K562 (cell line): ENCODE data around the gene STOX2. TPM values are rescaled to one million over a fixed set of nuclear protein-coding genes. Genes with fewer than 3 reads are reported as not detected.

Source experiments
- ATAC-seq: fragments of 200-7000 bp; cut with Tn5 transposase; 3 replicates; pipeline ENCODE4 v1.9.1; 2020; ENCODE audit warnings: moderate library complexity
- BruUV-seq: library from RNA; stranded (reverse); fragments of 400-500 nt; replicated peaks from 2 replicates; lab custom pipeline; 2021; lab: Mats Ljungman, UMichigan
- CTCF ChIA-PET: fragments of 300-600 bp; formaldehyde crosslinking; extraction: SDS; loops from one replicate; lab custom pipeline; 2021; ENCODE audit warnings: low intra/inter-chr PET ratio; lab: Yijun Ruan, JAX
- POLR2A ChIA-PET: fragments of 300-600, 350-650 bp; sonication (Branson Sonifier 250); formaldehyde crosslinking; extraction: SDS; loops from one replicate; lab custom pipeline; 2021; ENCODE audit warnings: antibody characterized with exemption, inconsistent platforms; lab: Yijun Ruan, JAX
- DNase-seq, 4 experiments: peaks; one replicate each; pipeline versions ENCODE4 v3.0.0 to v3.0.0-alpha.2; 2011 to 2018; ENCODE audit warnings: low spot score in 3 of 4, mixed read lengths in 3 of 4; ENCODE audit errors: extremely low read depth in 1 of 4
- FAIRE-seq: peaks from 2 replicates; lab custom pipeline; 2011; peaks lifted over from hg19 to GRCh38; lab: Jason Lieb, UNC
- H2AFZ ChIP-seq: 2 replicates; pipeline ENCODE4 v1.6.0; 2011; ENCODE audit warnings: low read depth, low read length, control low read depth, inconsistent platforms
- H3K27ac ChIP-seq: fragments of 200-600 bp; 3 replicates; pipeline ENCODE4 v1.8.0; 2011; ENCODE audit warnings: low read depth, mild to moderate bottlenecking, control low read depth, inconsistent platforms, low read length, moderate library complexity, mixed read lengths; ENCODE audit errors: extremely low read depth
- H3K27me3 ChIP-seq, 2 experiments: fragments of 300-600 bp in 1 of 2; 2 replicates in 1 of 2; 3 replicates in 1 of 2; pipeline versions ENCODE4 v1.6.0 to v1.8.0; 2011; ENCODE audit warnings: inconsistent platforms in 2 of 2, low read length in 2 of 2, mild to moderate bottlenecking in 1 of 2, mixed read lengths in 1 of 2, moderate library complexity in 1 of 2; ENCODE audit not compliant: control insufficient read depth in 2 of 2, insufficient read depth in 2 of 2
- H3K36me3 ChIP-seq: fragments of 300-600 bp; 3 replicates; pipeline ENCODE4 v1.8.0; 2011; ENCODE audit warnings: mild to moderate bottlenecking, low read length, inconsistent platforms; ENCODE audit not compliant: control insufficient read depth, insufficient read depth
- H3K4me1 ChIP-seq, 2 experiments: fragments of 200-600 bp in 1 of 2; replicated peaks in 1 of 2; 2 replicates in 1 of 2; 3 replicates in 1 of 2; pipeline versions ENCODE4 v1.5.1 to v1.8.0; 2011; ENCODE audit warnings: inconsistent platforms in 2 of 2, low read length in 2 of 2, mild to moderate bottlenecking in 1 of 2, mixed read lengths in 1 of 2, moderate library complexity in 1 of 2; ENCODE audit not compliant: control insufficient read depth in 2 of 2, insufficient read depth in 2 of 2
- H3K4me2 ChIP-seq: 2 replicates; pipeline ENCODE4 v1.6.1; 2011; ENCODE audit warnings: low read length, control low read depth, inconsistent platforms, mixed read lengths; ENCODE audit not compliant: insufficient read depth
- H3K4me3 ChIP-seq: fragments of 200-600 bp; sonication (generic), shearing (Covaris generic); 2 replicates; pipeline ENCODE4 v1.5.1; 2016; ENCODE audit warnings: control low read depth, inconsistent platforms
- H3K79me2 ChIP-seq: fragments of 200-600 bp; 3 replicates; pipeline ENCODE4 v1.8.0; 2011; ENCODE audit warnings: low read length, inconsistent platforms; ENCODE audit not compliant: control insufficient read depth, insufficient read depth
- H3K9ac ChIP-seq, 2 experiments: 2 replicates each; pipeline versions ENCODE4 v1.6.0 to v1.6.1; 2011; ENCODE audit warnings: low read depth in 2 of 2, low read length in 2 of 2, control low read depth in 1 of 2, inconsistent platforms in 1 of 2, mild to moderate bottlenecking in 1 of 2, mixed read lengths in 1 of 2; ENCODE audit not compliant: insufficient read depth in 1 of 2
- H3K9me1 ChIP-seq: one replicate; pipeline ENCODE4 v1.6.0; 2011; ENCODE audit warnings: inconsistent platforms, mild to moderate bottlenecking, low read length, moderate library complexity; ENCODE audit not compliant: control insufficient read depth, insufficient read depth
- H3K9me3 ChIP-seq: replicated peaks from 2 replicates; pipeline ENCODE4 v1.5.1; 2011; ENCODE audit warnings: low read depth, low read length, inconsistent platforms; ENCODE audit not compliant: control insufficient read depth, insufficient read depth
- H4K20me1 ChIP-seq: replicated peaks from 2 replicates; pipeline ENCODE4 v1.6.1; 2011; ENCODE audit warnings: low read length, inconsistent platforms, mixed read lengths; ENCODE audit not compliant: control insufficient read depth, insufficient read depth
- C11orf30 ChIP-seq: fragments of 450-650 bp; IDR thresholded peaks from 2 replicates; pipeline ENCODE4 v1.6.1; 2016; ENCODE audit warnings: low read depth, mild to moderate bottlenecking
- GATA2 ChIP-seq: sonication (generic); formaldehyde crosslinking; IDR thresholded peaks from 2 replicates; pipeline ENCODE4 v1.4.0; 2020; ENCODE audit warnings: mild to moderate bottlenecking, missing genetic modification reagents
- GATAD2A ChIP-seq: fragments of 450-650 bp; IDR thresholded peaks from 2 replicates; pipeline ENCODE4 v1.6.1; 2017
- JUND ChIP-seq, 2 experiments: IDR thresholded peaks; 2 replicates in 1 of 2; 3 replicates in 1 of 2; pipeline ENCODE4 v1.6.1; 2011; ENCODE audit warnings: borderline replicate concordance in 2 of 2, low read depth in 2 of 2, low read length in 2 of 2, improper control_type of control experiment in 1 of 2, missing biosample characterization in 1 of 2, missing genetic modification characterization in 1 of 2, missing genetic modification reagents in 1 of 2
- RBM22 ChIP-seq: fragments of 200-400 bp; formaldehyde crosslinking; IDR thresholded peaks from 2 replicates; pipeline ENCODE4 v1.6.1; 2018; ENCODE audit warnings: low read length, low read depth; ENCODE audit not compliant: poor library complexity, severe bottlenecking
- TAF7 ChIP-seq: fragments of 450-650 bp; IDR thresholded peaks from 2 replicates; pipeline ENCODE4 v1.6.1; 2016; ENCODE audit warnings: missing genetic modification characterization, missing compliant biosample characterization
- TARDBP ChIP-seq: fragments of 450-650 bp; IDR thresholded peaks from 2 replicates; pipeline ENCODE4 v1.6.1; 2016
- ZNF212 ChIP-seq: fragments of 450-650 bp; formaldehyde crosslinking; IDR thresholded peaks from 2 replicates; pipeline ENCODE4 v1.4.0; 2020; ENCODE audit warnings: mild to moderate bottlenecking
- ZNF395 ChIP-seq: fragments of 200-800 bp; sonication (Bioruptor generic); IDR thresholded peaks from 2 replicates; pipeline ENCODE4 v1.6.1; 2017; ENCODE audit warnings: missing genetic modification characterization, missing compliant biosample characterization
- ZNF586 ChIP-seq: fragments of 450-650 bp; formaldehyde crosslinking; conservative IDR thresholded peaks from 2 replicates; pipeline ENCODE4 v1.4.0; 2020; ENCODE audit warnings: mild to moderate bottlenecking, moderate library complexity
- ZZZ3 ChIP-seq: fragments of 450-650 bp; IDR thresholded peaks from 2 replicates; pipeline ENCODE4 v1.6.1; 2016; ENCODE audit warnings: antibody characterized with exemption, mild to moderate bottlenecking, moderate library complexity
- WGBS: fragments of 100-300 bp; shearing (Covaris generic); methylation state at CpG from one replicate; pipeline ENCODE4 v1.1.6; 2016; ENCODE audit warnings: low coverage, mixed read lengths; ENCODE audit not compliant: insufficient coverage; ENCODE audit errors: missing lambda C conversion rate; 5-methylcytosine and 5-hydroxymethylcytosine counted together
- in situ Hi-C: fragments of 300-500 bp; cut with MboI; formaldehyde crosslinking; loops from 4 replicates; pipeline ENCODE4 v1.15.0; 2018; ENCODE audit warnings: inconsistent platforms, mixed read lengths
- intact Hi-C: fragments of 100-400 bp; cut with micrococcal nuclease; formaldehyde crosslinking; loops from 2 replicates; pipeline ENCODE4 v1.14.2; 2022
- polyA plus RNA-seq, 8 experiments: library from polyadenylated mRNA; depleted of rRNA in 4 of 8; stranded (reverse) in 5 of 8; unstranded in 3 of 8; fragments of >200 nt; fragmentation: Nextera tagmentation in 2 of 8; fragmentation: Illumina TruSeq in 1 of 8; extraction: Ambion mirVana in 2 of 8; extraction: Trizol in 1 of 8; gene quantifications; 2 replicates each; pipeline versions ENCODE4 v1.2.1 to v1.2.3, GENCODE V29; 2011 to 2014; ENCODE audit warnings: inconsistent platforms in 1 of 8, missing spikeins in 1 of 8
- total RNA-seq, 7 experiments: library from RNA; depleted of rRNA in 6 of 7; stranded (reverse); fragments of >200 nt in 6 of 7; fragmentation: Illumina TruSeq in 2 of 7; extraction: Trizol in 2 of 7; gene quantifications; 2 replicates each; pipeline versions ENCODE4 v1.2.1 to v1.2.3, GENCODE V29; 2011 to 2021; ENCODE audit warnings: low replicate concordance in 1 of 7
- TF ChIP-seq, protein P1 (sequence below): fragments of 250-450 bp; sonication (Bioruptor Pico); IDR thresholded peaks from 2 replicates; pipeline ENCODE4 v1.5.0; 2021; ENCODE audit warnings: mild to moderate bottlenecking, moderate library complexity
- TF ChIP-seq, protein P2 (sequence below): IDR thresholded peaks from 2 replicates; pipeline ENCODE4 v1.6.1; 2016; ENCODE audit warnings: missing genetic modification characterization, missing compliant biosample characterization

STOX2 gene
- total and polyA plus RNA-seq, 9 of the 15 experiments (the other 6 are each of a cell fraction or from before 2014, with no cell fraction given) = not detected

GRCh38 chr4:183878251-183878970 is 26.7 kb upstream of the STOX2 start:
- 1% methylated on average over 4 of the region's 4 CpGs for WGBS
- Histone ChIP-seq H3K9ac (no peak overlapping the region), H3K27me3 (peaks cover 20 to 39% of the 10 kb centered on the region in 2 experiments), H4K20me1 (no peaks in the 10 kb centered on the region), H2AFZ (no peak overlapping the region), H3K4me2 (no peak overlapping the region), H3K79me2 (no peaks in the 10 kb centered on the region), H3K27ac (no peak overlapping the region), H3K9me1 (peaks cover 4% of the 10 kb centered on the region), H3K4me1 (no peaks in the 10 kb centered on the region), H3K9me3 (no peaks in the 10 kb centered on the region), H3K4me3 (no peak overlapping the region), H3K36me3 (no peaks in the 10 kb centered on the region)
- TF ChIP-seq ZNF212 (CRISPR knock-in tag) = no peak
- no peak for TF ChIP-seq ZNF586
- TF ChIP-seq TAF7 (tag) = no peak
- no peak for TF ChIP-seq C11orf30
- no peak for TF ChIP-seq RBM22
- no peak for TF ChIP-seq ZZZ3
- TF ChIP-seq, protein P1, sequence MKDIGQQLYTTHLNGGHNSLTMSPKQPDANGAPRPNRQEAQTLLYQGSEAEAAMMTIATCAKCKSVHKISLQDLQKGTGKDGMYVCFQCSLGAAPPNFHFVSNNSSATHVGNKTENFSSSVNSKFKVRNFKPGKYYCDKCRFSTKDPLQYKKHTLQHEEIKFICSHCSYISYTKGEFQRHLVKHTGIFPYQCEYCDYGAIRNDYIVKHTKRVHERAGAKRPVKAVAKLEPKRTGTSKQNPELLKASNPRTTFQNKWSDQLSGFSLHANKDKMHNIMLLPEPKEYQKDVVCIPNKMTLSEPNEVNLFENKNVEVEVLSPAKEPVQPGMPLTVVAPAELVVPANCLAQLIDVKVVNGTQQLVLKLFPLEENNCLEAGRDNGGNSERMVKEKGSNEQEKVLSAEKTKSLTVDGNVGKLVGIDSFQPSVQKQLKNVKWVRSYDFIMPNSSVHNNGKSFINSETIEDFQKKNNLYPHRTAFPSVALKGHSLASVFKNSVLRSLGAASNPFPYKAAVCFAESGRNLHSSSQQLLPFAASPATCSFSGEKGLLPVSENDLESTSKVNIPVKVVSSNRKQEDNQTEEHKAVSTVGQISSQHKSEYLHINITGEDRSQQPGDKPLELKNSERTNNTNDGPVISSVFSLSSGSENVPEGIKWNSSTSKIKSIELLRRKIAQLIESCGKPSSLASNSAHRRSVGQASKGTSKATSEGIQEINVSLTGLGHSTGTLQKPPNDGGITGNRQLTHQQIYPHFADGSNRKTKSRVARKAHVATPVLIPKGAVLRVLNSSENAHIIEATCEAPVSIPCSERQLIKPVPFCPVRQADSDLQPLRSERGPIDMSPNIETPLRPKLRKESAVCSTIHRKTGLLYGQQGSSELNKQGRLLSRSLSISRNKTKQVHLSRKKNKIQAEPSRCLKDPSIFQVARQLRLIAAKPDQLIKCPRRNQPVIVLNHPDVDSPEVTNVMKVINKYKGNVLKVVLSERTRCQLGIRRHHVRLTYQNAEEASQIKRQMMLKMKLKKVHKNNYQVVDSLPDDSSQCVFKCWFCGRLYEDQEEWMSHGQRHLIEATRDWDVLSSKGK (CRISPR knock-in tag) = no peak
- no peak for TF ChIP-seq TARDBP
- no peak for TF ChIP-seq GATA2 (CRISPR knock-in tag)
- no peak for TF ChIP-seq ZNF395 (CRISPR knock-in tag)
- no peak for TF ChIP-seq GATAD2A
- TF ChIP-seq, protein P2, sequence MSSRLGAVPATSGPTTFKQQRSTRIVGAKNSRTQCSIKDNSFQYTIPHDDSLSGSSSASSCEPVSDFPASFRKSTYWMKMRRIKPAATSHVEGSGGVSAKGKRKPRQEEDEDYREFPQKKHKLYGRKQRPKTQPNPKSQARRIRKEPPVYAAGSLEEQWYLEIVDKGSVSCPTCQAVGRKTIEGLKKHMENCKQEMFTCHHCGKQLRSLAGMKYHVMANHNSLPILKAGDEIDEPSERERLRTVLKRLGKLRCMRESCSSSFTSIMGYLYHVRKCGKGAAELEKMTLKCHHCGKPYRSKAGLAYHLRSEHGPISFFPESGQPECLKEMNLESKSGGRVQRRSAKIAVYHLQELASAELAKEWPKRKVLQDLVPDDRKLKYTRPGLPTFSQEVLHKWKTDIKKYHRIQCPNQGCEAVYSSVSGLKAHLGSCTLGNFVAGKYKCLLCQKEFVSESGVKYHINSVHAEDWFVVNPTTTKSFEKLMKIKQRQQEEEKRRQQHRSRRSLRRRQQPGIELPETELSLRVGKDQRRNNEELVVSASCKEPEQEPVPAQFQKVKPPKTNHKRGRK (tag) = no peak
- TF ChIP-seq JUND (IDR thresholded peaks at IDR 0.05; ENCODE audit: borderline replicate concordance, low read depth, low read length) = no peak
- TF ChIP-seq JUND (tag; IDR thresholded peaks at IDR 0.05; ENCODE audit: borderline replicate concordance, low read depth, low read length) = no peak
- POLR2A ChIA-PET = no interaction called here
- intact Hi-C loops = no loop called here
- DNase-seq (no peak), FAIRE-seq (no peak), ATAC-seq (no peak)
- CTCF ChIA-PET = interaction anchor here (0.6 kb wide), 1 partner anchor 29 kb away, joined by 3 read pairs; no protein-coding TSS in a partner anchor
- no TSS peak for BruUV-seq
- in situ Hi-C loops = no loop called here
